GM21717 (cell line): Measurements from ENCODE around the gene HERC5.
"Not testable (repeated sequence)": the region's sequence is repeated elsewhere in the genome, so short reads cannot be mapped to it uniquely, and the experiment has no call there.

Source experiments
- ATAC-seq: cut with Tn5 transposase; IDR thresholded peaks from one replicate; pipeline ENCODE4 v1.9.1; 2021; ENCODE audit warnings: mild to moderate bottlenecking, moderate library complexity; ENCODE audit not compliant: unreplicated experiment

HERC5 gene

DNA sequence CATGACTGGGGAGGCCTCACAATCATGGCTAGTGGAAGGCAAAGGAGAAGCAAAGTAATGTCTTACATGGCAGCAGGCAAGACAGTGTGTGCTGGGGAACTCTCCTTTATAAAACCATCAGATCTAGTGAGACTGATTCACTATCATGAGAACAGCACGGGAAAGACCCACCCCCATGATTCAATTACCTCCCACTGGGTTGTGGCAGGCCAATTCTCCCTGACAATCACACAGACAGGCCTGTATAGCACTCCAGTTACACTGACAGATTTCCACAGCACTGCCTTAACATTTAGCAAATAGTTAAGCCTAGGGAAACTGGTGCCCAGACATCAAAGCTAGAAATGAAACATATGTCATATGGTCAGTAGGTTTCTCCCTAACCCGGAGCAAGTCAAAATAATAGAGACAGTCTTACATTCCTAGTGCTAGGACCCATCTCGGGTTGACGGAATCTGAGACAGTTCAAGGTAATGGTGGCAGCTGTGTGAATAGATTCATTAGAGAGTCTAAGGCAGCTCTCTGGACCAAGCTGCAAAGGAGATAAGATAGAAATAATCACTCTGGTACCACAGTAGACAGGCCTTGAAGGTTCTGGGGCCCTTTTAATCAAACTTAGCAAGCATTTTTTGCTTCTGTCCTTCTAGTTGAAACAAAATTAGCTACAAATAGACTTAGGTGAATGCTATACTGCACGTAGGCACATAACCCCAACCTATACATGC lies 9.4 kb upstream of the HERC5 start:
- no peak for ATAC-seq

- ATAC-seq = not testable (repeated sequence)
Measured at GRCh38 chr4:88448211-88448765, 8.6 kb upstream of the HERC5 start.

- no peak for ATAC-seq
Measured at GRCh38 chr4:88448889-88449288, 8.0 kb upstream of the HERC5 start.

GRCh38 chr4:88449290-88449689 lies 7.6 kb upstream of the HERC5 start:
- ATAC-seq = no peak

DNA sequence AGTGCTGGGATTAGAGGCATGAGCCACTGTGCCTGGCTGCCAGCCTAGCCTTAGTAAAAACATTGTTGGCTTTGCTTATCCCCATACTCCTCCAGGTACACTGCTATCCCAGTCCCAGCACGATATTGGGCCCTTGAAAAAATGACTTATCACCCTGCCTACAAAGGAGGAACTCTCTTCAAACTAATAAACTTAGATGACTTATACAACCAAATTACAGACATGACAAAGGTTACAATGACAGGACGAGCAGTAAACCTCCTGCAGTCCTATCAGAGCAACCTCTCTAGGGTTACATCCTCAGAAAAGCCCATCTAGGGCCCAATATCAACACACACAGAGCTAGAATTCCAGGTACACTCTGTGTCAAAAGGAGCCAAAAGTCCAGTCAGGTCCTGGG lies 5.7 kb upstream of the HERC5 start:
- no peak for ATAC-seq

- ATAC-seq = no peak
Measured at GRCh38 chr4:88452912-88453311, 4.0 kb upstream of the HERC5 start.

- ATAC-seq = peak; percentile 40
Measured at GRCh38 chr4:88457307-88458103, 586 bp downstream of the HERC5 start.

- ATAC-seq = no peak
Measured at GRCh38 chr4:88458104-88458740, 1.3 kb downstream of the HERC5 start.

GRCh38 chr4:88465653-88466192 lies 8.8 kb downstream of the HERC5 start:
- ATAC-seq = no peak

DNA sequence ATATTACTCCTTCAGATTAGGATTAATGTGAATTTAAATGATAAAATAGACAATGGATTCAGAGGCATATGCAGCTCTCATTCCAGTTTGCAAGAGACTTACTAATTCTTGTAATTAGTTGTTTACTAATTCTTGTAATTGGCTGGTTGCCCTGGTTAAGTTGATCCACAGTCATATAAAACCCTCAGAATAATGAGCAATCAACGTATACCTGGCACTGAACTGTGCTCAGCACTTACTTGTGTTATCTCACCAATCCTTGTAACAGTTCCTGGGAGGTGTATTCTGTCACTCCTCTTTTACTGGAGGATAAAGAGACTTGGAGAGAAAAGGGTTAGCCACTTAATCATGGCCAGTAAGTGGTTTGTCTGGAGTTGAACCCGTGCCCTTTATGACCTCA lies 10.5 kb downstream of the HERC5 start:
- ATAC-seq = no peak

GRCh38 chr4:88477229-88477860 lies 20.4 kb downstream of the HERC5 start:
- no peak for ATAC-seq

DNA sequence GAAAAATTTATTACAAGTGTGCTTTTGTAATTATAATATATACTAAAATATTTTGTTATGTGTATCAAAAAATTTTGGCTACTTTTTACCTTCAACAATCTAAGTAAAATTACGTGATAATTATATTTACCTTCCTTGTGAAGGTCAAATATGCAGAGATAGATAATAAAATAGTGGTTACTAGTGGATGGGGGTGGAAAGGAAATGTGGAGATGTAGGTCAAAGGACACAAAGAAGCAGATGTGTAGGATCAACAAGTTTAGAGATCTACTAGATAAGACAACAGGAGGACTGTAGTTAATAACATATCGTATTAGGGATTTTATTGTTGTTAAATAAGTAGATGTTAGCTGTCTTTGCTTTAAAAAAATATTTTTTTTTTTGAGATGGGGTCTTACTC lies 21.3 kb downstream of the HERC5 start:
- no peak for ATAC-seq

GRCh38 chr4:88481537-88481936 lies 24.6 kb downstream of the HERC5 start:
- no peak for ATAC-seq

DNA sequence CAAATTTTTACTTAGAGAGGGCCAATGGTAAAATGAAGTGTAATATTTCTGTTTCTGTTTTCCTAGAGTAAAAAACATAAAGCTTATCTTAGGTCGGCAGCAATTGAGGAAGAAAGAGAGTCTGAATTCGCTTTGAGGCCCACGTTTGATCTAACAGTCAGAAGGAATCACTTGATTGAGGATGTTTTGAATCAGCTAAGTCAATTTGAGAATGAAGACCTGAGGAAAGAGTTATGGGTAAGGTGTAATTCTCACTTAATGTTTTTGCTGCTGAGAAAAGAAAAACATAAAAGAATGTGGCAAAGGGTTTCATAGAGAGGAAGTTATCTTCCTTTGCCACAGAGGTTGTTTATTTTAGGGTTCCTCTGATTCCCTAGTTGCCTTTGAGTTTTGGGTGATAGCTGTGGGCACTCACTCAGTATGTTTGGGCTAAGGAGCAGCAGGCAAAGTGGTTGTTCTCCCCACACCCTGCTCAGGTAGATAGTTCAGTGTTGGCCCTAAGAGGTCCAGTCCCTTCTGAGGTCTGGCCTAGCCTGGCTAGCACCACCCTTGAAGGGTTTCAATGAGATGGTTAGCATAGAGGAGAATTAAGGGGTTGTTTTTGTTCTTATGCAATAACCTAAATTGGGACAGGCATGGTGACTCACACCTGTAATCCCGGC lies 32.3 kb downstream of the HERC5 start:
- ATAC-seq = no peak

- no peak for ATAC-seq
Measured at GRCh38 chr4:88497859-88498409, 41.0 kb downstream of the HERC5 start.

DNA sequence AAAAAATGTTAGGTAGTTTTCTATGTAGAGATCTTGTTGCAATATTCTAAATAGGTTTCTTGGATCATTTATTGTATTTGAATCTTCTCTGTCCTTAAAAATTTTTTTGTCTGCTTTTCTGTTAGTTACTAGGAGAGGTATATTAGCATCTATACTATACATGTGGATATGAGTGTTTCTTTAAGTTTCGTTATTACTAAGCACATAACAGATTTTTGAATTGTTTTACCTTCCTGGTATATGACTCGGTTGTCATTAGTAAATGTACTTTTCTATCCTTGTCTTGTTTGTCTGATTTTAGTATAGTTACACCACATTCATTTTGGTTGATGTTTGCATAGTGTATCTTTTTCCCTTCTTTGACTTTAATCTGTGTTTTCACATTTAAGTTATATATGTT lies 46.4 kb downstream of the HERC5 start:
- ATAC-seq = no peak

- no peak for ATAC-seq
Measured at GRCh38 chr4:88511236-88511635, 54.3 kb downstream of the HERC5 start.

DNA sequence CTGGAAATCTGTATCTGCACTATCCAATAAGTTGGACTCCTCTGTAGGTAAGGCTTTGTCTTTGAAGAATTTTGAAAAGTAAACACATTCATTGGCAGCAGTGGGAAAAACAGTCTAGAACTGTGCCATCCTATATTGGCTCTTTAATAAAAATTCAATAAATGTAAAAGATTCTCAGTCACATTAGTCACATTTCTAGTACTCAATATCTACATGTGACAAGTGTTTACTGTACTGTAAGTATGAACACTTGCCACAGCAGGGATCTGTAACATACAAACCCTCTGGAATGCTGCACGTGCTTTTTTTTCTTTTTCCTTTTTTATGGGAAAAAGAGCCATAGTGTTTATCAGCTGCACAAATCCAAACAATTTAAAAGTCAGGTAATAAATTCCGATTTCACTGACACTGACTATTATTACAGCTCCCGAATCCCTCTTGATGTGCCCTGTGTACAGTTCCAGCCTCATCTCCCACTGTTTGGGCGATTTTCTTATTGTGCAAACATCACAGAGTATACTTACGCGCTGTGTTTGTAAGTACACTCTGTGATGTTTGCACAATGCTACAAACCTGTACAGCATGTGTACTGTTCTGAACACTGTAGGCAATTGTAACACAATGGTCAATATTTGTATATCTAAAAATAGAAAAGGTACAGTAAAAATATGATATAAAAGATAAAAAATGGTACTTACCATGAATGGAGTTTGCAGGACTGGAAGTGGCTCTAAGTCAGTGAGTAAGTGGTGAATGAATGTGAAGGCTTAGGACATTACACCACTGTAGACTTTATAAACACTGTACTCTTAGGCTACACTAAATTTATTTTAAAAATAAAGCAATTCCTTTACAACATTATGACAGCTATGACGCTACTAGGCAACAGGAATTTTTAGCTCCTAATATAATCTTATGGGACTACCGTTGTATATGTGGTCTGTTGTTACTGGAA lies 57.9 kb downstream of the HERC5 start:
- no peak for ATAC-seq

DNA sequence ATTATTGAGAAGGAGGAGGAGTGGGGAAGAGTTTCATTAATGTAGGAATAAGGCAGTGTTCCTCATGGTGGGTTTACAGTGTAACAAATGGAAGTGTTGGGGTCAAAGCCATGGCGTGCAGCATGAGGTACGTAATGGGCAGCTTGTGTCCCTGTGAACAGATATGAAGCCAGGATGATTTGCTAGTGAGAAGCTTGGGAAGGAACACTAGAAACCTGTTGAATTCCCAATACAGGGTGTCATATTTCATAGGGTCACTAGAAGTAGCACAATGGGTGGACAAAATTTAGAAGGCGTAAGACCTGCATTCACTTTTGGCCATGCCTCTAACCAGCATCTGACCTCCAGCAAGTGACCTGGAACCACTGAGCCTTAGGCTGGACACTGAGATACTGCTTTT lies 59.8 kb downstream of the HERC5 start:
- ATAC-seq = no peak
